Type B pancreatic cell (in vitro differentiated cells): ENCODE data around the gene GATA6. TPM values are rescaled to one million over a fixed set of nuclear protein-coding genes. Genes with fewer than 3 reads are reported as not detected.
"Not testable (repeated sequence)": the region's sequence is repeated elsewhere in the genome, so short reads cannot be mapped to it uniquely, and the experiment has no call there.

Experiments used
- DNase-seq: peaks from one replicate; pipeline ENCODE4 v3.0.0; 2021; ENCODE audit warnings: mixed read lengths; ENCODE audit not compliant: unreplicated experiment; ENCODE audit errors: extremely low spot score
- H3K27ac Mint-ChIP-seq: 2 replicates; pipeline ENCODE4 v1.8.0; 2021; ENCODE audit warnings: mild to moderate bottlenecking, mixed read lengths
- H3K27me3 Mint-ChIP-seq: 2 replicates; pipeline ENCODE4 v1.8.0; 2021; ENCODE audit warnings: mixed read lengths
- H3K36me3 Mint-ChIP-seq: 2 replicates; pipeline ENCODE4 v1.8.0; 2021; ENCODE audit warnings: mixed read lengths
- H3K4me1 Mint-ChIP-seq: one replicate; pipeline ENCODE4 v1.8.0; 2021; ENCODE audit warnings: mixed read lengths; ENCODE audit not compliant: unreplicated experiment
- H3K4me3 Mint-ChIP-seq: 2 replicates; pipeline ENCODE4 v1.8.0; 2021; ENCODE audit warnings: mild to moderate bottlenecking, mixed read lengths
- H3K9me3 Mint-ChIP-seq: 2 replicates; pipeline ENCODE4 v1.8.0; 2021; ENCODE audit warnings: mixed read lengths
- CTCF ChIP-seq: fragments of 200-600 bp; sonication (generic); conservative IDR thresholded peaks from 2 replicates; pipeline ENCODE4 v1.5.0; 2021; ENCODE audit warnings: antibody characterized with exemption, mild to moderate bottlenecking
- total RNA-seq: library from RNA; stranded (reverse); gene quantifications from 2 replicates; pipeline ENCODE4 v1.2.1, GENCODE V29; 2021; ENCODE audit warnings: low replicate concordance

GATA6 gene
- total RNA-seq, 1 donor from 2014 or later: 37.7 TPM

GRCh38 chr18:22213333-22213973, 44.1 kb downstream of the GATA6 start:
- Mint-ChIP-seq H3K27ac (no peak overlapping the region), H3K9me3 (no peaks in the 10 kb centered on the region), H3K4me1 (peaks cover 6% of the 10 kb centered on the region), H3K36me3 (no peaks in the 10 kb centered on the region), H3K27me3 (peaks cover 3% of the 10 kb centered on the region), H3K4me3 (no peak overlapping the region)
- DNase-seq: no peak
- TF ChIP-seq CTCF: no peak

- Mint-ChIP-seq H3K36me3 (no peaks in the 10 kb centered on the region), H3K27me3 (peaks cover 8% of the 10 kb centered on the region), H3K4me3 (no peak overlapping the region), H3K27ac (peak overlapping the region; percentile 25), H3K4me1 (peaks cover 6% of the 10 kb centered on the region), H3K9me3 (no peaks in the 10 kb centered on the region)
- no peak for DNase-seq
- no peak for TF ChIP-seq CTCF
Observed at GRCh38 chr18:22214731-22215528, 45.5 kb downstream of the GATA6 start.

- TF ChIP-seq CTCF: no peak
- Mint-ChIP-seq H3K4me1 (peaks cover 6% of the 10 kb centered on the region), H3K36me3 (no peaks in the 10 kb centered on the region), H3K4me3 (no peak overlapping the region), H3K27me3 (peaks cover 12% of the 10 kb centered on the region), H3K27ac (no peak overlapping the region), H3K9me3 (no peaks in the 10 kb centered on the region)
- no peak for DNase-seq
Observed at GRCh38 chr18:22218835-22219234, 49.4 kb downstream of the GATA6 start.

GRCh38 chr18:22219568-22220355, 50.4 kb downstream of the GATA6 start:
- no peak for TF ChIP-seq CTCF
- Mint-ChIP-seq H3K4me1 (peaks cover 3% of the 10 kb centered on the region), H3K27ac (no peak overlapping the region), H3K36me3 (no peaks in the 10 kb centered on the region), H3K27me3 (peaks cover 12% of the 10 kb centered on the region), H3K9me3 (no peaks in the 10 kb centered on the region), H3K4me3 (no peak overlapping the region)
- DNase-seq: no peak

GRCh38 chr18:22220585-22220984, 51.2 kb downstream of the GATA6 start:
- H3K36me3 Mint-ChIP-seq, H3K4me3 Mint-ChIP-seq, H3K4me1 Mint-ChIP-seq, H3K9me3 Mint-ChIP-seq, H3K27ac Mint-ChIP-seq, DNase-seq: not testable (repeated sequence)
- H3K27me3 Mint-ChIP-seq: peaks cover 12% of the 10 kb centered on the region

GRCh38 chr18:22221350-22221749, 52.0 kb downstream of the GATA6 start:
- H3K4me1 Mint-ChIP-seq: no peaks in the 10 kb centered on the region
- H3K4me3 Mint-ChIP-seq: no peak overlapping the region
- H3K9me3 Mint-ChIP-seq: no peaks in the 10 kb centered on the region
- H3K27ac Mint-ChIP-seq: no peak overlapping the region
- peaks cover 12% of the 10 kb centered on the region for H3K27me3 Mint-ChIP-seq
- no peaks in the 10 kb centered on the region for H3K36me3 Mint-ChIP-seq
- no peak for DNase-seq
- no peak for TF ChIP-seq CTCF
